A549 (cell line): ENCODE data around the gene ZNF619. TPM values are rescaled to one million over a fixed set of nuclear protein-coding genes. Genes with fewer than 3 reads are reported as not detected.

Source experiments
- ATAC-seq, 2 experiments: fragments of 200-7000 bp in 1 of 2; fragments of >200 bp in 1 of 2; cut with Nextera tagmentation in 1 of 2; cut with Tn5 transposase in 1 of 2; 3 replicates each; pipeline versions ENCODE4 v1.8.0 to v1.9.1; 2018 to 2020; ENCODE audit warnings: mild to moderate bottlenecking in 1 of 2, moderate library complexity in 1 of 2
- CTCF ChIA-PET: fragments of 300-600 bp; sonication (Branson Sonifier 250); formaldehyde crosslinking; extraction: SDS; loops from one replicate; lab custom pipeline; 2021; ENCODE audit warnings: antibody characterized with exemption, inconsistent platforms; lab: Yijun Ruan, JAX
- POLR2A ChIA-PET: fragments of 350-600 bp; formaldehyde crosslinking; extraction: SDS; loops from one replicate; lab custom pipeline; 2021; ENCODE audit warnings: antibody characterized with exemption, inconsistent platforms; lab: Yijun Ruan, JAX
- DNase-seq, 2 experiments: peaks; one replicate each; pipeline versions ENCODE4 v3.0.0 to v3.0.0-alpha.2; 2011 to 2016; ENCODE audit warnings: low read depth in 1 of 2, low spot score in 1 of 2
- FAIRE-seq: peaks from 2 replicates; lab custom pipeline; 2011; peaks lifted over from hg19 to GRCh38; lab: Jason Lieb, UNC
- H3K27ac ChIP-seq, 2 experiments: fragments of >200 bp; sonication (Bioruptor Twin); formaldehyde crosslinking; 3 replicates each; pipeline ENCODE4 v1.5.1; 2016 to 2017
- H3K4me1 ChIP-seq: fragments of >200 bp; sonication (Bioruptor Twin); formaldehyde crosslinking; 3 replicates; pipeline ENCODE4 v1.6.1; 2016
- H3K4me2 ChIP-seq: fragments of >200 bp; sonication (Bioruptor Twin); formaldehyde crosslinking; 3 replicates; pipeline ENCODE4 v1.6.1; 2016
- H3K4me3 ChIP-seq: fragments of >200 bp; sonication (Bioruptor Twin); formaldehyde crosslinking; 3 replicates; pipeline ENCODE4 v1.5.1; 2016
- H3K9me3 ChIP-seq: fragments of >200 bp; sonication (Bioruptor Twin); formaldehyde crosslinking; 3 replicates; pipeline ENCODE4 v1.6.1; 2016
- CBX2 ChIP-seq: fragments of 200-600 bp; sonication (generic); IDR thresholded peaks from 2 replicates; pipeline ENCODE4 v1.6.1; 2016; ENCODE audit warnings: low read depth, mild to moderate bottlenecking, borderline replicate concordance
- CBX8 ChIP-seq: fragments of 200-600 bp; sonication (generic); IDR thresholded peaks from 2 replicates; pipeline ENCODE4 v1.6.1; 2016
- CHD2 ChIP-seq: fragments of 150-350 bp; IDR thresholded peaks from 2 replicates; pipeline ENCODE4 v1.6.1; 2014; ENCODE audit warnings: low read length; ENCODE audit not compliant: partially characterized antibody
- EHF ChIP-seq: fragments of 250-450 bp; sonication (Bioruptor Pico); IDR thresholded peaks from 2 replicates; pipeline ENCODE4 v1.5.0; 2020; ENCODE audit warnings: mild to moderate bottlenecking
- EP300 ChIP-seq, 2 experiments: fragments of >200 bp; sonication (Bioruptor Twin); formaldehyde crosslinking; IDR thresholded peaks; 2 replicates in 1 of 2; 3 replicates in 1 of 2; pipeline ENCODE4 v1.6.1; 2016 to 2017
- FOSL2 ChIP-seq, 2 experiments: fragments of 450-650 bp in 1 of 2; fragments of >200 bp in 1 of 2; sonication (Bioruptor Twin) in 1 of 2; formaldehyde crosslinking; IDR thresholded peaks; 2 replicates each; pipeline versions ENCODE4 v1.5.0 to v1.6.1; 2016 to 2020; ENCODE audit warnings: mild to moderate bottlenecking in 1 of 2, moderate library complexity in 1 of 2
- FOXS1 ChIP-seq: fragments of 250-450 bp; sonication (Bioruptor Pico); IDR thresholded peaks from 2 replicates; pipeline ENCODE4 v1.5.0; 2020; ENCODE audit warnings: mild to moderate bottlenecking, moderate library complexity
- GATA3 ChIP-seq: IDR thresholded peaks from 2 replicates; pipeline ENCODE4 v1.6.1; 2012; ENCODE audit warnings: borderline replicate concordance
- HEYL ChIP-seq: fragments of 250-450 bp; sonication (Bioruptor Pico); IDR thresholded peaks from 2 replicates; pipeline ENCODE4 v1.8.0; 2021; ENCODE audit warnings: mild to moderate bottlenecking, moderate library complexity
- HOXA7 ChIP-seq: fragments of 250-450 bp; sonication (Bioruptor Pico); IDR thresholded peaks from 2 replicates; pipeline ENCODE4 v1.5.0; 2020; ENCODE audit warnings: mild to moderate bottlenecking, moderate library complexity
- JUN ChIP-seq, 2 experiments: fragments of >200 bp; sonication (Bioruptor Twin); formaldehyde crosslinking; IDR thresholded peaks; 2 replicates in 1 of 2; 3 replicates in 1 of 2; pipeline ENCODE4 v1.6.1; 2016 to 2017
- KDM1A ChIP-seq: fragments of 200-600 bp; sonication (generic); IDR thresholded peaks from 2 replicates; pipeline ENCODE4 v1.6.1; 2016; ENCODE audit warnings: low read depth, mild to moderate bottlenecking
- NFE2L2 ChIP-seq: fragments of 150-350 bp; conservative IDR thresholded peaks from 2 replicates; pipeline ENCODE4 v1.6.1; 2014; ENCODE audit warnings: low read length
- NR3C1 ChIP-seq: fragments of >200 bp; sonication (Bioruptor Twin); formaldehyde crosslinking; IDR thresholded peaks from 3 replicates; pipeline ENCODE4 v1.6.1; 2017
- POLR2A ChIP-seq: IDR thresholded peaks from 2 replicates; pipeline ENCODE4 v1.6.1; 2012; ENCODE audit warnings: mild to moderate bottlenecking, low read length
- RCOR1 ChIP-seq: fragments of 150-350 bp; IDR thresholded peaks from 2 replicates; pipeline ENCODE4 v1.6.1; 2014; ENCODE audit warnings: antibody characterized with exemption, low read length, low read depth
- SMC3 ChIP-seq: fragments of >200 bp; sonication (Bioruptor Twin); formaldehyde crosslinking; IDR thresholded peaks from 3 replicates; pipeline ENCODE4 v1.6.1; 2018; ENCODE audit warnings: inconsistent platforms
- TFCP2L1 ChIP-seq: fragments of 250-450 bp; sonication (Bioruptor Pico); IDR thresholded peaks from 2 replicates; pipeline ENCODE4 v1.5.0; 2021; ENCODE audit warnings: mild to moderate bottlenecking
- ZFP36 ChIP-seq: fragments of 450-650 bp; IDR thresholded peaks from 2 replicates; pipeline ENCODE4 v1.6.1; 2014; ENCODE audit warnings: borderline replicate concordance; ENCODE audit not compliant: partially characterized antibody
- ZSCAN20 ChIP-seq: fragments of 250-450 bp; sonication (Bioruptor Pico); IDR thresholded peaks from 2 replicates; pipeline ENCODE4 v1.8.0; 2022; ENCODE audit warnings: mild to moderate bottlenecking, moderate library complexity
- WGBS: methylation state at CpG from one replicate; pipeline ENCODE4 v1.1.6; 2017; ENCODE audit errors: missing lambda C conversion rate; 5-methylcytosine and 5-hydroxymethylcytosine counted together
- polyA plus RNA-seq, 4 experiments: library from polyadenylated mRNA; depleted of rRNA in 3 of 4; stranded (reverse); fragments of >200 nt; fragmentation: RNase III in 1 of 4; extraction: RNeasy Plus Mini Kit Qiagen cat#74134 plus additional on column Dnase treatment in 1 of 4; gene quantifications; 2 replicates in 3 of 4; 3 replicates in 1 of 4; pipeline ENCODE4 v1.2.3, GENCODE V29; 2011 to 2017
- TF ChIP-seq, protein P1 (sequence below): fragments of 200-600 bp; sonication (generic); IDR thresholded peaks from 2 replicates; pipeline ENCODE4 v1.6.1; 2016; ENCODE audit warnings: antibody characterized with exemption, mild to moderate bottlenecking, moderate library complexity
- TF ChIP-seq, protein P2 (sequence below): fragments of 450-650 bp; IDR thresholded peaks from 2 replicates; pipeline ENCODE4 v1.6.1; 2014; ENCODE audit warnings: antibody characterized with exemption
- TF ChIP-seq, protein P3 (sequence below): IDR thresholded peaks from 2 replicates; pipeline ENCODE4 v1.6.1; 2012
- TF ChIP-seq, protein P4 (sequence below): IDR thresholded peaks from 2 replicates; pipeline ENCODE4 v1.6.1; 2012
- TF ChIP-seq, protein P5 (sequence below): fragments of 150-350 bp; IDR thresholded peaks from 2 replicates; pipeline ENCODE4 v1.6.1; 2014; ENCODE audit warnings: low read depth, mild to moderate bottlenecking, low read length
- TF ChIP-seq, protein P6 (sequence below): IDR thresholded peaks from 2 replicates; pipeline ENCODE4 v1.6.1; 2012; ENCODE audit warnings: low read depth, borderline replicate concordance
- TF ChIP-seq, protein P7 (sequence below): fragments of >200 bp; sonication (Bioruptor Twin); formaldehyde crosslinking; IDR thresholded peaks from 3 replicates; pipeline ENCODE4 v1.6.1; 2016

The ZNF619 gene
- polyA plus RNA-seq, 2 of the 4 experiments (the other 2 are of a cell fraction) = 2.2 to 4.1 TPM

DNA sequence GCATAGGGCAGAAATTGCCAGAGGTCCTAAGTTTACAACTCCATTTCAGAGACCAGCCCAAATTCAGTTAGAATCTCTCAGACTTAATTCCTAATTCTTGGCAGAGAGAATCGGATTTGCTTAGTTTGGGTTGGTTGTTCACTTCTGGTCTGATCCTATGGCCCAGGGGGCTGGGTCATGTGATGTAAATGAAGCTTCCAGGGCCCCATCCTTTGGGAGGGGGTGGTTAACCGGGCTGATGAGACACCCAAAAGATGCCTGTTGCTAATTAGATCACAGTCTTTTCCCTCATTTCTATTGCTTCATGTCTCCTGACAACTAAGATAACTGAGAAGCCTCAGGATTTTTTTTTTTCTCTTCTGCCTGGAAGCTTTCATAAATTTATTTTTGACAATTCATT lies 17.8 kb downstream of the ZNF619 start:
- WGBS = 41% methylated on average over 2 of the region's 2 CpGs
- no peaks in the 10 kb centered on the region for H3K4me1 ChIP-seq
- no peak overlapping the region for H3K4me2 ChIP-seq
- ChIA-PET POLR2A (interaction anchor here (1.2 kb wide), 1 partner anchor 11 kb away, joined by 3 read pairs; the partner anchor contains the start of gene ZNF620), CTCF (interaction anchor here (1.8 kb wide), 1 partner anchor 10 kb away, joined by 5 read pairs; the partner anchor contains the start of gene ZNF620)
- no peaks in the 10 kb centered on the region for H3K9me3 ChIP-seq
- no peak overlapping the region for H3K4me3 ChIP-seq
- DNase-seq = no peak
- no peak for FAIRE-seq
- no peak overlapping the region for H3K27ac ChIP-seq
- no peak for TF ChIP-seq TFCP2L1 (CRISPR knock-in tag)
- TF ChIP-seq, protein P1, sequence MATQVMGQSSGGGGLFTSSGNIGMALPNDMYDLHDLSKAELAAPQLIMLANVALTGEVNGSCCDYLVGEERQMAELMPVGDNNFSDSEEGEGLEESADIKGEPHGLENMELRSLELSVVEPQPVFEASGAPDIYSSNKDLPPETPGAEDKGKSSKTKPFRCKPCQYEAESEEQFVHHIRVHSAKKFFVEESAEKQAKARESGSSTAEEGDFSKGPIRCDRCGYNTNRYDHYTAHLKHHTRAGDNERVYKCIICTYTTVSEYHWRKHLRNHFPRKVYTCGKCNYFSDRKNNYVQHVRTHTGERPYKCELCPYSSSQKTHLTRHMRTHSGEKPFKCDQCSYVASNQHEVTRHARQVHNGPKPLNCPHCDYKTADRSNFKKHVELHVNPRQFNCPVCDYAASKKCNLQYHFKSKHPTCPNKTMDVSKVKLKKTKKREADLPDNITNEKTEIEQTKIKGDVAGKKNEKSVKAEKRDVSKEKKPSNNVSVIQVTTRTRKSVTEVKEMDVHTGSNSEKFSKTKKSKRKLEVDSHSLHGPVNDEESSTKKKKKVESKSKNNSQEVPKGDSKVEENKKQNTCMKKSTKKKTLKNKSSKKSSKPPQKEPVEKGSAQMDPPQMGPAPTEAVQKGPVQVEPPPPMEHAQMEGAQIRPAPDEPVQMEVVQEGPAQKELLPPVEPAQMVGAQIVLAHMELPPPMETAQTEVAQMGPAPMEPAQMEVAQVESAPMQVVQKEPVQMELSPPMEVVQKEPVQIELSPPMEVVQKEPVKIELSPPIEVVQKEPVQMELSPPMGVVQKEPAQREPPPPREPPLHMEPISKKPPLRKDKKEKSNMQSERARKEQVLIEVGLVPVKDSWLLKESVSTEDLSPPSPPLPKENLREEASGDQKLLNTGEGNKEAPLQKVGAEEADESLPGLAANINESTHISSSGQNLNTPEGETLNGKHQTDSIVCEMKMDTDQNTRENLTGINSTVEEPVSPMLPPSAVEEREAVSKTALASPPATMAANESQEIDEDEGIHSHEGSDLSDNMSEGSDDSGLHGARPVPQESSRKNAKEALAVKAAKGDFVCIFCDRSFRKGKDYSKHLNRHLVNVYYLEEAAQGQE = no peak
- no peak for TF ChIP-seq HOXA7 (CRISPR knock-in tag)
- TF ChIP-seq EP300 (IDR thresholded peaks at IDR 0.05) = no peak
- no peak for TF ChIP-seq EHF (CRISPR knock-in tag)
- TF ChIP-seq CBX2 = no peak
- TF ChIP-seq RCOR1 = no peak
- TF ChIP-seq, protein P2, sequence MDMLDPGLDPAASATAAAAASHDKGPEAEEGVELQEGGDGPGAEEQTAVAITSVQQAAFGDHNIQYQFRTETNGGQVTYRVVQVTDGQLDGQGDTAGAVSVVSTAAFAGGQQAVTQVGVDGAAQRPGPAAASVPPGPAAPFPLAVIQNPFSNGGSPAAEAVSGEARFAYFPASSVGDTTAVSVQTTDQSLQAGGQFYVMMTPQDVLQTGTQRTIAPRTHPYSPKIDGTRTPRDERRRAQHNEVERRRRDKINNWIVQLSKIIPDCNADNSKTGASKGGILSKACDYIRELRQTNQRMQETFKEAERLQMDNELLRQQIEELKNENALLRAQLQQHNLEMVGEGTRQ = no peak
- TF ChIP-seq, protein P3, sequence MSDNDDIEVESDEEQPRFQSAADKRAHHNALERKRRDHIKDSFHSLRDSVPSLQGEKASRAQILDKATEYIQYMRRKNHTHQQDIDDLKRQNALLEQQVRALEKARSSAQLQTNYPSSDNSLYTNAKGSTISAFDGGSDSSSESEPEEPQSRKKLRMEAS = no peak
- no peak for TF ChIP-seq POLR2A
- TF ChIP-seq, protein P4, sequence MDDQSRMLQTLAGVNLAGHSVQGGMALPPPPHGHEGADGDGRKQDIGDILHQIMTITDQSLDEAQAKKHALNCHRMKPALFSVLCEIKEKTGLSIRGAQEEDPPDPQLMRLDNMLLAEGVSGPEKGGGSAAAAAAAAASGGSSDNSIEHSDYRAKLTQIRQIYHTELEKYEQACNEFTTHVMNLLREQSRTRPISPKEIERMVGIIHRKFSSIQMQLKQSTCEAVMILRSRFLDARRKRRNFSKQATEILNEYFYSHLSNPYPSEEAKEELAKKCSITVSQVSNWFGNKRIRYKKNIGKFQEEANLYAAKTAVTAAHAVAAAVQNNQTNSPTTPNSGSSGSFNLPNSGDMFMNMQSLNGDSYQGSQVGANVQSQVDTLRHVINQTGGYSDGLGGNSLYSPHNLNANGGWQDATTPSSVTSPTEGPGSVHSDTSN = no peak
- TF ChIP-seq CBX8 = no peak
- TF ChIP-seq CHD2 = no peak
- TF ChIP-seq KDM1A = no peak
- TF ChIP-seq, protein P5, sequence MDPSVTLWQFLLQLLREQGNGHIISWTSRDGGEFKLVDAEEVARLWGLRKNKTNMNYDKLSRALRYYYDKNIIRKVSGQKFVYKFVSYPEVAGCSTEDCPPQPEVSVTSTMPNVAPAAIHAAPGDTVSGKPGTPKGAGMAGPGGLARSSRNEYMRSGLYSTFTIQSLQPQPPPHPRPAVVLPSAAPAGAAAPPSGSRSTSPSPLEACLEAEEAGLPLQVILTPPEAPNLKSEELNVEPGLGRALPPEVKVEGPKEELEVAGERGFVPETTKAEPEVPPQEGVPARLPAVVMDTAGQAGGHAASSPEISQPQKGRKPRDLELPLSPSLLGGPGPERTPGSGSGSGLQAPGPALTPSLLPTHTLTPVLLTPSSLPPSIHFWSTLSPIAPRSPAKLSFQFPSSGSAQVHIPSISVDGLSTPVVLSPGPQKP = no peak
- no peak for TF ChIP-seq ZFP36
- TF ChIP-seq, all 56 proteins: peak for 0
- ATAC-seq = no peak

DNA sequence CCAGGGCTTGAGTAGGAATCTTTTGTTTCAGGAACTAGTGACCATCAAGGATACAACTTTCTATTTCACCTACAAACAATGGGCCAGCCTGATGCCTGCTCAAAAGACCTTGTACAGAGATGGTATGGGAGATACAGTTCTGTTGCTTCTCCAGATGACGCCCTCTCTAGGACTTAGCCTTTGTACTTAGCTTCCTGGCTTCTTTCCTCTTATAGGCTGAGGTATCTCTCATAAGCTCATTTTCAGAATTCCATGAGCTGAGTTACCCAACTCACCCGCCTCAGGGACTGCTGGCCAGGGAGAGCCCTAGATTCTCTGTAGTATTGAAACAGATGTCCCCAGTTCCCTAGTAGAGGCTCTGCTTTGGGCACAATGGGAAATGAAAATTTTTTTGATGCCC lies 20.4 kb downstream of the ZNF619 start:
- H3K4me3 ChIP-seq = no peak overlapping the region
- no peaks in the 10 kb centered on the region for H3K9me3 ChIP-seq
- ATAC-seq = no peak
- no peaks in the 10 kb centered on the region for H3K4me1 ChIP-seq
- CTCF ChIA-PET = no interaction called here
- no peak overlapping the region for H3K27ac ChIP-seq
- whole genome bisulfite sequencing = 86% methylated on average over 2 of the region's 2 CpGs
- no peak overlapping the region for H3K4me2 ChIP-seq
- POLR2A ChIA-PET = no interaction called here
- TF ChIP-seq NR3C1 (no peak), FOSL2 (IDR thresholded peaks at IDR 0.05) (no peak), FOSL2 (CRISPR knock-in tag; IDR thresholded peaks at IDR 0.05) (no peak), JUN (IDR thresholded peaks at IDR 0.05) (no peak), HEYL (CRISPR knock-in tag) (no peak), CBX2 (no peak), EP300 (IDR thresholded peaks at IDR 0.05) (no peak), EHF (CRISPR knock-in tag) (no peak), ZSCAN20 (CRISPR knock-in tag) (no peak), HOXA7 (CRISPR knock-in tag) (no peak), FOXS1 (CRISPR knock-in tag) (no peak), SMC3 (no peak), GATA3 (no peak), NFE2L2 (no peak)
- TF ChIP-seq, protein P6, sequence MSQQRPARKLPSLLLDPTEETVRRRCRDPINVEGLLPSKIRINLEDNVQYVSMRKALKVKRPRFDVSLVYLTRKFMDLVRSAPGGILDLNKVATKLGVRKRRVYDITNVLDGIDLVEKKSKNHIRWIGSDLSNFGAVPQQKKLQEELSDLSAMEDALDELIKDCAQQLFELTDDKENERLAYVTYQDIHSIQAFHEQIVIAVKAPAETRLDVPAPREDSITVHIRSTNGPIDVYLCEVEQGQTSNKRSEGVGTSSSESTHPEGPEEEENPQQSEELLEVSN = no peak
- TF ChIP-seq, protein P7, sequence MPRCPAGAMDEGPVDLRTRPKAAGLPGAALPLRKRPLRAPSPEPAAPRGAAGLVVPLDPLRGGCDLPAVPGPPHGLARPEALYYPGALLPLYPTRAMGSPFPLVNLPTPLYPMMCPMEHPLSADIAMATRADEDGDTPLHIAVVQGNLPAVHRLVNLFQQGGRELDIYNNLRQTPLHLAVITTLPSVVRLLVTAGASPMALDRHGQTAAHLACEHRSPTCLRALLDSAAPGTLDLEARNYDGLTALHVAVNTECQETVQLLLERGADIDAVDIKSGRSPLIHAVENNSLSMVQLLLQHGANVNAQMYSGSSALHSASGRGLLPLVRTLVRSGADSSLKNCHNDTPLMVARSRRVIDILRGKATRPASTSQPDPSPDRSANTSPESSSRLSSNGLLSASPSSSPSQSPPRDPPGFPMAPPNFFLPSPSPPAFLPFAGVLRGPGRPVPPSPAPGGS = no peak
- TF ChIP-seq, protein P3 = no peak
- DNase-seq = no peak
- FAIRE-seq = no peak
